ENCODE measurements around the gene ROBO1. TPM values are rescaled to one million over a fixed set of nuclear protein-coding genes. Genes with fewer than 3 reads are reported as not detected.

ROBO1 gene
- total and polyA plus RNA-seq, 2 of the 13 experiments (the other 11 are each of a cell fraction or from before 2014, with no cell fraction given) = 52.2 to 71.0 TPM

DNA sequence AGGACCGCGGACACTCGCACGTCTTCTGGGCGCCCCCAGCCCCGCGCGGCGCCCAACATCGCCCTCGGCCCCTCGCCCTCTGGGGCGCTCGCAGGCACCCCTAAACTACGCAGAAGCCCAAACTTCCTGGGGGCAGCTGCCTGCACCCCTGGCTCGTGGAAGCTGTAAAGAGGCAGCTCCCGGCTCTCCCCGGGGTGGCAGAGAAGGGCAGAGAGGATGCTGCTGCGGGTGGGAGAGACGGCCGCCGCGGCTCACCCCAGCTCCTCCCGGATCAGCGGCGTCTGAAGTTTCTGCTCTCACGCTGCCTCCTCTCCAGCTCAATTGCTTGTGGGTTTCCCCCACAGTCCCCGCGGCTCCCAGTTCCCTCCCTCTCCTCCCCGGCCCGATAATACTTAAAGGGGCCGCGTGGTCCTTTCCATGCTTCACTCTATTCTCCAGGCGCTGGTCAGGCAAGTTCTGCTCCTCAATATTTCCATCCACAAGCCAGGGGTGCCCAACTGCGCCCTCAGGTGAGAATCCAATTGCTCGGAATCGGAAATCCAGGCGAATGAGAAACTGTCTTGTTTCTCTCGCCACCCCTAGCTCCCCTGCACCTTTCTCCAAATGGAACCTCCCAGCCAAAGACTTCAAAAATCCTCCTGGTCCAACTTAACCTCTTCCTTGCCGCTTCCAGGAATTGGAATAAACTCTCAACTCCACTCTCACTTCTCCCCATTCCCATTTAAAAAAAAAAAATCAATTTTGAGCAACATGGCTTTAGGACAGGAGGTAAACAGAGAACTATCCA is 748.5 kb downstream of the ROBO1 start (continued):
- TF ChIP-seq, protein P1, sequence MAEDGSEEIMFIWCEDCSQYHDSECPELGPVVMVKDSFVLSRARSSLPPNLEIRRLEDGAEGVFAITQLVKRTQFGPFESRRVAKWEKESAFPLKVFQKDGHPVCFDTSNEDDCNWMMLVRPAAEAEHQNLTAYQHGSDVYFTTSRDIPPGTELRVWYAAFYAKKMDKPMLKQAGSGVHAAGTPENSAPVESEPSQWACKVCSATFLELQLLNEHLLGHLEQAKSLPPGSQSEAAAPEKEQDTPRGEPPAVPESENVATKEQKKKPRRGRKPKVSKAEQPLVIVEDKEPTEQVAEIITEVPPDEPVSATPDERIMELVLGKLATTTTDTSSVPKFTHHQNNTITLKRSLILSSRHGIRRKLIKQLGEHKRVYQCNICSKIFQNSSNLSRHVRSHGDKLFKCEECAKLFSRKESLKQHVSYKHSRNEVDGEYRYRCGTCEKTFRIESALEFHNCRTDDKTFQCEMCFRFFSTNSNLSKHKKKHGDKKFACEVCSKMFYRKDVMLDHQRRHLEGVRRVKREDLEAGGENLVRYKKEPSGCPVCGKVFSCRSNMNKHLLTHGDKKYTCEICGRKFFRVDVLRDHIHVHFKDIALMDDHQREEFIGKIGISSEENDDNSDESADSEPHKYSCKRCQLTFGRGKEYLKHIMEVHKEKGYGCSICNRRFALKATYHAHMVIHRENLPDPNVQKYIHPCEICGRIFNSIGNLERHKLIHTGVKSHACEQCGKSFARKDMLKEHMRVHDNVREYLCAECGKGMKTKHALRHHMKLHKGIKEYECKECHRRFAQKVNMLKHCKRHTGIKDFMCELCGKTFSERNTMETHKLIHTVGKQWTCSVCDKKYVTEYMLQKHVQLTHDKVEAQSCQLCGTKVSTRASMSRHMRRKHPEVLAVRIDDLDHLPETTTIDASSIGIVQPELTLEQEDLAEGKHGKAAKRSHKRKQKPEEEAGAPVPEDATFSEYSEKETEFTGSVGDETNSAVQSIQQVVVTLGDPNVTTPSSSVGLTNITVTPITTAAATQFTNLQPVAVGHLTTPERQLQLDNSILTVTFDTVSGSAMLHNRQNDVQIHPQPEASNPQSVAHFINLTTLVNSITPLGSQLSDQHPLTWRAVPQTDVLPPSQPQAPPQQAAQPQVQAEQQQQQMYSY (CRISPR knock-in tag; IDR thresholded peaks at IDR 0.05) = peak; percentile 70; the same call in 1 of the 2 replicates
- TF ChIP-seq, protein P2, sequence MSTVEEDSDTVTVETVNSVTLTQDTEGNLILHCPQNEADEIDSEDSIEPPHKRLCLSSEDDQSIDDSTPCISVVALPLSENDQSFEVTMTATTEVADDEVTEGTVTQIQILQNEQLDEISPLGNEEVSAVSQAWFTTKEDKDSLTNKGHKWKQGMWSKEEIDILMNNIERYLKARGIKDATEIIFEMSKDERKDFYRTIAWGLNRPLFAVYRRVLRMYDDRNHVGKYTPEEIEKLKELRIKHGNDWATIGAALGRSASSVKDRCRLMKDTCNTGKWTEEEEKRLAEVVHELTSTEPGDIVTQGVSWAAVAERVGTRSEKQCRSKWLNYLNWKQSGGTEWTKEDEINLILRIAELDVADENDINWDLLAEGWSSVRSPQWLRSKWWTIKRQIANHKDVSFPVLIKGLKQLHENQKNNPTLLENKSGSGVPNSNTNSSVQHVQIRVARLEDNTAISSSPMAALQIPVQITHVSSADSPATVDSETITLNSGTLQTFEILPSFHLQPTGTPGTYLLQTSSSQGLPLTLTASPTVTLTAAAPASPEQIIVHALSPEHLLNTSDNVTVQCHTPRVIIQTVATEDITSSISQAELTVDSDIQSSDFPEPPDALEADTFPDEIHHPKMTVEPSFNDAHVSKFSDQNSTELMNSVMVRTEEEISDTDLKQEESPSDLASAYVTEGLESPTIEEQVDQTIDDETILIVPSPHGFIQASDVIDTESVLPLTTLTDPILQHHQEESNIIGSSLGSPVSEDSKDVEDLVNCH (CRISPR knock-in tag; IDR thresholded peaks at IDR 0.05) = no peak
- TF ChIP-seq, protein P3, sequence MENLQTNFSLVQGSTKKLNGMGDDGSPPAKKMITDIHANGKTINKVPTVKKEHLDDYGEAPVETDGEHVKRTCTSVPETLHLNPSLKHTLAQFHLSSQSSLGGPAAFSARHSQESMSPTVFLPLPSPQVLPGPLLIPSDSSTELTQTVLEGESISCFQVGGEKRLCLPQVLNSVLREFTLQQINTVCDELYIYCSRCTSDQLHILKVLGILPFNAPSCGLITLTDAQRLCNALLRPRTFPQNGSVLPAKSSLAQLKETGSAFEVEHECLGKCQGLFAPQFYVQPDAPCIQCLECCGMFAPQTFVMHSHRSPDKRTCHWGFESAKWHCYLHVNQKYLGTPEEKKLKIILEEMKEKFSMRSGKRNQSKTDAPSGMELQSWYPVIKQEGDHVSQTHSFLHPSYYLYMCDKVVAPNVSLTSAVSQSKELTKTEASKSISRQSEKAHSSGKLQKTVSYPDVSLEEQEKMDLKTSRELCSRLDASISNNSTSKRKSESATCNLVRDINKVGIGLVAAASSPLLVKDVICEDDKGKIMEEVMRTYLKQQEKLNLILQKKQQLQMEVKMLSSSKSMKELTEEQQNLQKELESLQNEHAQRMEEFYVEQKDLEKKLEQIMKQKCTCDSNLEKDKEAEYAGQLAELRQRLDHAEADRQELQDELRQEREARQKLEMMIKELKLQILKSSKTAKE (CRISPR knock-in tag; IDR thresholded peaks at IDR 0.05; ENCODE audit: borderline replicate concordance) = no peak
- no peak for TF ChIP-seq GZF1 (CRISPR knock-in tag; IDR thresholded peaks at IDR 0.05)
- no peak; the same call in none of the 2 replicates for TF ChIP-seq NAIF1 (CRISPR knock-in tag; IDR thresholded peaks at IDR 0.05; ENCODE audit: borderline replicate concordance)
- no peak for TF ChIP-seq PRMT3 (CRISPR knock-in tag; IDR thresholded peaks at IDR 0.05; ENCODE audit: borderline replicate concordance, low read depth)
- TF ChIP-seq ZSCAN20 (CRISPR knock-in tag; IDR thresholded peaks at IDR 0.05; ENCODE audit: borderline replicate concordance) = no peak; the same call in 1 of the 2 replicates
- TF ChIP-seq, protein P4, sequence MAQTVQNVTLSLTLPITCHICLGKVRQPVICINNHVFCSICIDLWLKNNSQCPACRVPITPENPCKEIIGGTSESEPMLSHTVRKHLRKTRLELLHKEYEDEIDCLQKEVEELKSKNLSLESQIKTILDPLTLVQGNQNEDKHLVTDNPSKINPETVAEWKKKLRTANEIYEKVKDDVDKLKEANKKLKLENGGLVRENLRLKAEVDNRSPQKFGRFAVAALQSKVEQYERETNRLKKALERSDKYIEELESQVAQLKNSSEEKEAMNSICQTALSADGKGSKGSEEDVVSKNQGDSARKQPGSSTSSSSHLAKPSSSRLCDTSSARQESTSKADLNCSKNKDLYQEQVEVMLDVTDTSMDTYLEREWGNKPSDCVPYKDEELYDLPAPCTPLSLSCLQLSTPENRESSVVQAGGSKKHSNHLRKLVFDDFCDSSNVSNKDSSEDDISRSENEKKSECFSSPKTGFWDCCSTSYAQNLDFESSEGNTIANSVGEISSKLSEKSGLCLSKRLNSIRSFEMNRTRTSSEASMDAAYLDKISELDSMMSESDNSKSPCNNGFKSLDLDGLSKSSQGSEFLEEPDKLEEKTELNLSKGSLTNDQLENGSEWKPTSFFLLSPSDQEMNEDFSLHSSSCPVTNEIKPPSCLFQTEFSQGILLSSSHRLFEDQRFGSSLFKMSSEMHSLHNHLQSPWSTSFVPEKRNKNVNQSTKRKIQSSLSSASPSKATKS (CRISPR knock-in tag; IDR thresholded peaks at IDR 0.05) = 0 out of 2 replicates have a peak, but pooled peaks have one; percentile 90
- peak; percentile 60 for TF ChIP-seq KDM2A (CRISPR knock-in tag; IDR thresholded peaks at IDR 0.05; ENCODE audit: borderline replicate concordance, low read depth)
- TF ChIP-seq CAMTA2 (CRISPR knock-in tag; IDR thresholded peaks at IDR 0.05; ENCODE audit: borderline replicate concordance) = no peak
- peak; percentile 42; the same call in 1 of the 2 replicates for TF ChIP-seq BORCS8-MEF2B (CRISPR knock-in tag; IDR thresholded peaks at IDR 0.05)
- no peak for TF ChIP-seq NR1H2 (CRISPR knock-in tag; IDR thresholded peaks at IDR 0.05; ENCODE audit: borderline replicate concordance, low read depth)
- TF ChIP-seq ZNF337 (CRISPR knock-in tag; IDR thresholded peaks at IDR 0.05; ENCODE audit: borderline replicate concordance, low read depth) = no peak
- TF ChIP-seq ZNF615 (CRISPR knock-in tag; IDR thresholded peaks at IDR 0.05; ENCODE audit: borderline replicate concordance) = 0 out of 2 replicates have a peak, but pooled peaks have one; percentile 89
- TF ChIP-seq TAF1 (CRISPR knock-in tag; IDR thresholded peaks at IDR 0.05) = peak; percentile 95
- TF ChIP-seq TBP (CRISPR knock-in tag; IDR thresholded peaks at IDR 0.05) = no peak
- TF ChIP-seq MTA3 (CRISPR knock-in tag; IDR thresholded peaks at IDR 0.05) = no peak
- TF ChIP-seq ZNF598 (CRISPR knock-in tag; IDR thresholded peaks at IDR 0.05; ENCODE audit: borderline replicate concordance) = no peak
